Pancreas (tissue), 10 donors: ENCODE results near the gene VSTM2B. TPM values are rescaled to one million over a fixed set of nuclear protein-coding genes. Genes with fewer than 3 reads are reported as not detected.

Experiments
- ATAC-seq, 4 donors: fragments of 200-7000 bp; cut with Tn5 transposase; one replicate each; pipeline versions ENCODE4 v1.8.0 to v1.9.1; 2020; ENCODE audit warnings: mild to moderate bottlenecking in 4 of 4, moderate library complexity in 4 of 4
- DNase-seq, 6 donors: peaks; one replicate each; pipeline ENCODE4 v3.0.0-alpha.2; 2020
- FAIRE-seq: peaks from 2 replicates; lab custom pipeline; 2012; peaks lifted over from hg19 to GRCh38; lab: Jason Lieb, UNC
- H3K27ac ChIP-seq, 4 donors: fragments of 200-600 bp; sonication (generic); 1 replicate in 3 of 4; 2 replicates in 1 of 4; pipeline versions ENCODE4 v1.5.0 to v1.8.0; 2020
- H3K27me3 ChIP-seq, 4 donors: fragments of 200-600 bp; one replicate each; pipeline ENCODE4 v1.8.0; 2021
- H3K36me3 ChIP-seq, 3 donors: fragments of 200-600 bp; sonication (generic) in 1 of 3; one replicate each; pipeline versions ENCODE4 v1.5.0 to v1.8.0; 2020 to 2021
- H3K4me1 ChIP-seq, 3 donors: fragments of 200-600 bp; one replicate each; pipeline ENCODE4 v1.8.0; 2021
- H3K4me3 ChIP-seq, 4 donors: fragments of 200-600 bp; sonication (generic) in 2 of 4; one replicate each; pipeline versions ENCODE4 v1.5.0 to v1.8.0; 2020 to 2021
- H3K9me3 ChIP-seq, 4 donors: fragments of 200-600 bp; one replicate each; pipeline ENCODE4 v1.8.0; 2021
- CTCF ChIP-seq, 4 donors: fragments of 200-600 bp; sonication (generic) in 3 of 4; IDR thresholded peaks; one replicate each; pipeline versions ENCODE4 v1.5.0 to v1.8.0; 2021; ENCODE audit warnings: antibody characterized with exemption in 4 of 4
- WGBS, 2 donors: extraction: QIAGEN DNeasy Blood & Tissue Kit; methylation state at CpG; one replicate each; pipeline ENCODE4 v1.1.7; 2013; 5-methylcytosine and 5-hydroxymethylcytosine counted together
- intact Hi-C, 3 donors: fragments of 100-400 bp; cut with DNase I; formaldehyde crosslinking; loops; one replicate each; pipeline versions ENCODE4 v1.11.1 to v1.14.2; 2022
- polyA plus RNA-seq, 2 donors: library from polyadenylated mRNA; stranded (reverse); fragments of 200-250 nt; gene quantifications; one replicate each; pipeline ENCODE4 v1.2.3, GENCODE V29; 2013
- total RNA-seq, 6 donors: library from RNA; stranded (reverse); fragmentation: NEBNext Ultra II Directional in 4 of 6; extraction: Animal tissue kit (Norgen Biotek cat#: 25700) in 4 of 6; gene quantifications; one replicate each; pipeline versions ENCODE4 v1.2.1 to v1.2.4, GENCODE V29; 2021 to 2023
- donor health status: healthy with polysubstance abuse.
- donor health status: DM: no; HTN: no; CAD: no; lungs with moderate emphysema.
- donor health status: DM: no; HTN: no; CAD: no.
- donor health status: control.
- donor health status: control.
- donor health status: Bipolar disorder and iron deficiency.
- donor health status: DM: yes; HTN: yes; CAD: no.
- donor health status: DM: no; HTN: no; CAD: no.
- donor health status: DM: no; HTN: no; CAD: no.
- donor health status: DM: yes; HTN: yes; CAD: no.

Gene VSTM2B
- total and polyA plus RNA-seq, 8 donors = 0.05 TPM; not detected in 7

- FAIRE-seq (no peak), DNase-seq (no peak), ATAC-seq (no peak)
- 68 to 77% methylated on average over 16 of the region's 16 CpGs for WGBS, 2 donors
- Histone ChIP-seq H3K27ac (no peak overlapping the region), H3K27me3 (no peaks in the 10 kb centered on the region), H3K9me3 (no peaks in the 10 kb centered on the region), H3K36me3 (no peaks in the 10 kb centered on the region), H3K4me1 (no peaks in the 10 kb centered on the region), H3K4me3 (no peak overlapping the region)
- intact Hi-C loops = no loop called here
- no peak for TF ChIP-seq CTCF (IDR thresholded peaks at IDR 0.05)
Measured at GRCh38 chr19:29562299-29563297, 36.8 kb downstream of the VSTM2B start.

GRCh38 chr19:29563486-29564101 lies 37.8 kb downstream of the VSTM2B start:
- H3K27me3 ChIP-seq = no peaks in the 10 kb centered on the region
- FAIRE-seq (no peak), ATAC-seq (peak; percentile 46 to 82 (median 60)), DNase-seq (peak in 1 of 6 donors; percentile 24)
- 25 to 33% methylated on average over 11 of the region's 11 CpGs for WGBS, 2 donors
- intact Hi-C loops = no loop called here
- TF ChIP-seq CTCF (IDR thresholded peaks at IDR 0.05) = no peak
- H3K4me1 ChIP-seq = no peaks in the 10 kb centered on the region
- H3K27ac ChIP-seq = no peak overlapping the region
- no peaks in the 10 kb centered on the region for H3K9me3 ChIP-seq
- H3K36me3 ChIP-seq = no peaks in the 10 kb centered on the region
- H3K4me3 ChIP-seq = no peak overlapping the region

DNA sequence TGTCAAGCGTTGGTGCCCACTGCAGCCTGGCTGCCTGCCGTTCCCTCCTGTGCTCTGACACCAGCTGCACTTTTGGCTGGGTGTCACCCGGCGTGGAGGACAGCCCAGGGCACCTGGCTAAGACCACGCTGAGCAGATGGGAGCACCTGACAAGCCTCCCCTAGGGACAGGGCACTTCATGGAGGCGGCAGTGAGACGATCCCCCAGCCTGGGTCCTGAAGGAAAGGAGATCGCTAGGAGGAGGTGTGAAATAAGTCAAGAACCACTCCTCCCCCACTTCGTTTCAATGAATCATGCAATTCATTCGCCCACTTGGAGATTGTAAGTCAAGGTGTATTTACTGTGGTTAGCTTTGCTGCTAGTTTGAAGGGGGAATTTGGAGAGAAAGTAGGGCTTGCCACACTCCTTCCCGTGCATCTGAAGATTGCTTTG lies 38.8 kb downstream of the VSTM2B start:
- FAIRE-seq (no peak), DNase-seq (peak in 3 of 6 donors; percentile 27 to 61 (median 36)), ATAC-seq (peak; percentile 52 to 83 (median 58))
- Histone ChIP-seq H3K36me3 (no peaks in the 10 kb centered on the region), H3K4me1 (no peaks in the 10 kb centered on the region), H3K27ac (no peak overlapping the region), H3K4me3 (no peak overlapping the region), H3K9me3 (no peaks in the 10 kb centered on the region), H3K27me3 (no peaks in the 10 kb centered on the region)
- intact Hi-C loops = no loop called here
- WGBS, 2 donors = 21 to 25% methylated on average over 11 of the region's 11 CpGs
- TF ChIP-seq CTCF (IDR thresholded peaks at IDR 0.05) = no peak

- Histone ChIP-seq H3K9me3 (no peaks in the 10 kb centered on the region), H3K27me3 (no peaks in the 10 kb centered on the region), H3K4me3 (no peak overlapping the region), H3K27ac (no peak overlapping the region), H3K36me3 (no peaks in the 10 kb centered on the region), H3K4me1 (no peaks in the 10 kb centered on the region)
- DNase-seq = no peak
- ATAC-seq = no peak
- intact Hi-C loops = no loop called here
- WGBS, 2 donors = 91 to 92% methylated on average over 19 of the region's 19 CpGs
- TF ChIP-seq CTCF (IDR thresholded peaks at IDR 0.05) = no peak
- FAIRE-seq = no peak
Measured at GRCh38 chr19:29565171-29565570, 39.4 kb downstream of the VSTM2B start.
